ENCODE data around the gene C4A.
"Not testable (repeated sequence)": the region's sequence is repeated elsewhere in the genome, so short reads cannot be mapped to it uniquely, and the experiment has no call there.

The C4A gene

DNA sequence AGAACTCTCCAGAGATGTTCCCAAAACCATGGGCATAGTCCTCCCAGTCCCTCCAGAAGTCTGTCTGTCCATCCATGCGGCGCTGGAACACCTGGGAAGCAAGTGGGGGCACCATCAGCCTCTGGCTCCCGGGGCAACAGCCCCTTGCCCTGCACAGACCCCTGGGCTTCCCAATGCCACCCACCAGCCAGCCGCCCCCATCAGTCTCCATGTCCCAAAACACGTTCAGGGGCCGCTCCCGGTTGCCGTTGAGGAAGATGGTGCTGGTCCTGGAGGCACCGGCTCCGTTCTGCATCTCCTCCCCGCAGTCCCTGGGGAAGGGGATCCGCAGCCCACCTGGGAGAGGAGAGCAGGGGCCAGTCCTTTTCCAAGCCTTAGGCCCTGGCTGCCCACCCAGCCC is 27.7 kb downstream of the C4A start:
- H3K27ac ChIP-seq = not testable (repeated sequence)

DNA sequence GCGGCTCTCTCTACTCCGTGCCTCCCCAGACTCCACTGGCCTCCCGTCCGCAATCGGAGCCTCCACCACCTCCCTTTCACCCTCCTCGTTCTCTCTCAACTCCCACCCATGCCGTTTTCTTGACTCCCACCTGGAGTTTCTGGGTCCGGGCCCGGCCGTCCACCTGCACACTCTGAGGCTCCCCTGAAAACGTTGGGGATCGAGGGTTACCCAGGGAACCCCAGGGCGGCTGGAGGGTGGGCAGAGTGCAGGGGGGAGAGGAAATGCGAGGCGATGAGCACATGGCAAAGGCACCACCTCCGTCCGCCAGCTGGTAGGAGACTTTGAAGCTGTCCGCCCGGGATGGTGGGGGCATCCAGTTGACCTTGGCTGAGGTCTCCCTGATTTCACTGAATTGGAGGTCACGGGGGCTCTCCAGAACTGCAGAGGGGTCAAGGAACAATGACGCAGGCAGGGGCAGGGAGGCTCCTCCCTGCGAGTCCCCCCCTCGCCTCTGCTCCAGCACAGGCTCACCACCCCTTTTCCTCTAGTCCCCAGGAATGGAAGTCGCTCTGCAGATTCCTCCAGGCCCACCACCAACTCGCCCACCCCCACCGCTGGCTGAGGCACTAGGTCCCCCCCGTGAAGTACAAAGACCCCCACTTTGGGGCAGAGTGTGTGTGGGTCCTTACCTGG is 29.1 kb downstream of the C4A start:
- H3K27ac ChIP-seq = not testable (repeated sequence)

DNA sequence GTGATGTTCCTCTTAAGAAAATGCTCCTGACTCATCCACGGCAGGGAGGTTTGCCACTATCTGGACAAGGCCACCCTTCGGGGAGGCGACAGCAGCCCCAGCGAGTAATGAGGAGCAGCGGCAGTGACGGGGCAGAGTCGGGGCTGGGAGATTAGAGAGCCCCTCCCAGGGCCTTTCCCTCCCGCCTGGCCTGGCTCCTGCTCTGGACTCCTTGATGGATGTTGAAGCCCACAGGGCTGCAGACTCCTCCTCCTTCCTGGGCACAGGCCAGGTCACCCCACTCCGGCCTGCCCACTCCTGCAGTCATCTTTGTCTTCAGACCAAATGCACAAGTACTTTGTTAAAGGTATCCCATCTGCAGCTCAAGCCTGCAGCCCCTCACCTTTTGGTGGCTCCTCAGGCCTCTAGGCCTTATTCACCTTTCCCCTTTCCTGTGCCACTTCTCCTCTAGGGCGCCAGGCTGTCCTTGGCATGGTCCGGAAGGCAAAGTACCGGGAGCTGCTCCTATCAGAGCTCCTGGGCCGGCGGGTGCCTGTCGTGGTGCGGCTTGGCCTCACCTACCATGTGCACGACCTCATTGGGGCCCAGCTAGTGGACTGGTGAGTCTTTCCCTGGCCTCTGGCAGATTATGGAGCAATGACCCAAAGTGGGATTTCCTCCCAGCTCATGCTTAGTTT is 31.2 kb downstream of the C4A start:
- H3K27ac ChIP-seq = not testable (repeated sequence)

DNA sequence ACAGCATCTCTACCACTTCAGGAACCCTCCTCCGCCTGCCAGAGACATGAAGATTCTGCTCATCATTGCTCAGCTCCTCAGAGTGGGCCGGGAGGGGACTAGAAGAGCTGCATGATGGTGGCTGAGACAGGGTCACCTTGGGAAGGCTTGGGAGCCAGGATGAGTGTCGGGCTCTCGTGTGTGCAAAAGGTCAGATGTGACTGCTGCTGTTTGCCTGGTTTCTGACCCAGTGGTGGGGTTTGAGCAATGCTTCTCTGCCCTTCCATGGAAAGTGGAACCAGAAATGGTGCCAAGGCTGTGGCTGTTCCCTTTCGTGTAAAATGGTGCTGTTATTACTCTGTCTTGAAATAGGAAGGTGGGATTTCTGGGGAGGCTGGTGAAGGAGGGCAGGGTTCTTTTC is 31.9 kb downstream of the C4A start:
- not testable (repeated sequence) for H3K27ac ChIP-seq

DNA sequence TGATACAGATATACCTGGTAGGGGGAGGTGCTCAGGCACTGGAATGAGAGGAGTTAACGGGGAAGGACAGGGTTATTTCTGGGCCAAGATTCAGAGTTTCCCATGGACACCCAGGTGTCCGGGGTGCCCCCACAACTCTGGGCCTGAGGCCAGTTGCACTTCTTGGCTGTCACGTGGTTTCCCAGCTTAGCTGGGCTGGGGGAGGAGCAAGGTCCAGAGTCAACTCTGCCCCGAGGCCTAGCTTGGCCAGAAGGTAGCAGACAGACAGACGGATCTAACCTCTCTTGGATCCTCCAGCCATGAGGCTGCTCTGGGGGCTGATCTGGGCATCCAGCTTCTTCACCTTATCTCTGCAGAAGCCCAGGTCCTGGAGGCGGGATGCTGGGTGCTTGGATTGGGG is 32.7 kb downstream of the C4A start, which contains the start of gene C4B:
C4B (plus strand) TSS at position 249 of the 400 bp plus-strand sequence; CDS start at position 300, 51 bp downstream.
- not testable (repeated sequence) for H3K27ac ChIP-seq

DNA sequence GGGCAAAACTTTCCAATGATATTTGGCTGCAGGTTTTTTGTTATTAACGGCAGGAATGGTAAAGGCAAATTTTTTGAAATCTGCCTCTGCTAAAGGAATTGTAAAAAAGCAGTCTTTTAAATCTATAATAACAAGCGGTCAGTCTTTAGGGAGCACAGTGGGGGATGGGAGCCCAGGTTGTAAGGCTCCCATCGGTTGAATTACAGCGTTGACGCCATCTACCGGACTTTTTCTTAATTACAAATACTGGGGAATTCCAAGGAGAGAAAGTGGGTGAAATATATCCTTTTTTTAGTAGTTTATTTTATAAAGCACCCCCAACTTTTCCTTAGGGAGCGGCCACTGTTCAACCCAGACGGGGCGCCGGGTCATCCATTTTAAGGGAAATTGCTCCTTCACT is 40.2 kb downstream of the C4A start:
- H3K27ac ChIP-seq = not testable (repeated sequence)

DNA sequence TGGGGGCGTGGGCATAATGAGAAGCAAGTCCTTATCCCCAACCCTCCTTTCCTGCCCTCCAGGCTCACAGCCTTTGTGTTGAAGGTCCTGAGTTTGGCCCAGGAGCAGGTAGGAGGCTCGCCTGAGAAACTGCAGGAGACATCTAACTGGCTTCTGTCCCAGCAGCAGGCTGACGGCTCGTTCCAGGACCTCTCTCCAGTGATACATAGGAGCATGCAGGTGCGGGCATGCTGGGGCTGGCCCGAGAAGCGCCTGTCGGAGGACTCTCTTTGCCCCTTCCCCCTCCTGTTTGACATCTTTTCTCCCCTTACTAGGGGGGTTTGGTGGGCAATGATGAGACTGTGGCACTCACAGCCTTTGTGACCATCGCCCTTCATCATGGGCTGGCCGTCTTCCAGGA is 46.8 kb downstream of the C4A start:
- not testable (repeated sequence) for H3K27ac ChIP-seq

DNA sequence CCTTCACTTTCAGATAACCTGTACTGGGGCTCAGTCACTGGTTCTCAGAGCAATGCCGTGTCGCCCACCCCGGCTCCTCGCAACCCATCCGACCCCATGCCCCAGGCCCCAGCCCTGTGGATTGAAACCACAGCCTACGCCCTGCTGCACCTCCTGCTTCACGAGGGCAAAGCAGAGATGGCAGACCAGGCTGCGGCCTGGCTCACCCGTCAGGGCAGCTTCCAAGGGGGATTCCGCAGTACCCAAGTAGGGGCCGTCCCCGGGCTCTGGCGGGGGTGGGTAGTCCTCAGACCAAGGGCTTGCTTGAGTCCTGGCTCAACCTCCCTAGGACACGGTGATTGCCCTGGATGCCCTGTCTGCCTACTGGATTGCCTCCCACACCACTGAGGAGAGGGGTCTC is 47.7 kb downstream of the C4A start:
- H3K27ac ChIP-seq = not testable (repeated sequence)

DNA sequence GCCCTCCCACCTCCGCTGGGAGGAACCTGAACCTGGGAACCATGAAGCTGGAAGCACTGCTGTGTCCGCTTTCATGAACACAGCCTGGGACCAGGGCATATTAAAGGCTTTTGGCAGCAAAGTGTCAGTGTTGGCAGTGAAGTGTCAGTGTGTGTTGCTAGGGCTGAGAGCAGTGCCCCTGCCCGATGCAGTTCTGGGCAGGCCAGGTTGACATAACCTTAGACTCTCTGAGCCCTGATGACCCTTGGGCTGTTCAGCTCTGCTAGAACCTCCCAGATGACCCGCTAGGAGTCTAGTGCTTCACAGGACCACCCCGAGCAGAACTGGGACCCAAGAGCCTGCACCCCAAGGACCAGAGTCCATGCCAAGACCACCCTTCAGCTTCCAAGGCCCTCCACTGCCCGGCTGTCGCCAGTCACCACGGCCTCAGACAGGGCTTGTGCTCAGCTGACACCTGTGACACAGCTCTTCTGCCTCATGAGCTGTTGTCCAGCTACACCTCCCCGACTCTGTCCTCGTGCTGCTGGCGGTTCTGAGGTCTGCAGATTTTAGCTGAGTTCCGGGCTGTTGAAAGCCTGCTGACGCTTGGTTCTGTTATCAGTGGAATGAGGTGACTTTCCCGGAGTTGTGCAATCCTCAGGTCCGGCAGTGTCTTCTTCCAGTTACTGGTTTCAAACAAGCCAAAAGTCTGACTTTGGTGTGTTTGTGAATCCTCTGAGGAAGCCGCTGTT is 53.6 kb downstream of the C4A start:
- not testable (repeated sequence) for H3K27ac ChIP-seq

DNA sequence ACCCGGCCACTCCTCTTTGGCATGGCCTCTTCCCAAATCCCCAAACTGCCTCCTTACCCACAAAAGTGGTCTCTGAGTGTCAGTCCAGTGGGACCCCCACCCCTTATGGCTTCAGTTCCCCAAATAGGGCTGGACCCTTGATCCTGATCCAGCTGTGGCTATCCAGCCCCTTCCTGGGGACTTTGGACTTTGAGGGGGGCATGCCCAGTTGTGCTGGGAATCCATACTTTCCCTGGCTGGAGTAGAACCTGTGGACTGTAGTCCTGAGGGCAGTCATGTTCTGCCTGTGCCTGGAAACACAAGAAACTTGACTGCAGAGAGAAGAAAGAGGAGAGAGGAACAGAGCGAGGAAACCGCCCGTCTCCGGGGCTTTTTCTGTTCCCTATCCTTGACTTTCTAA is 55.3 kb downstream of the C4A start:
- H3K27ac ChIP-seq = not testable (repeated sequence)

DNA sequence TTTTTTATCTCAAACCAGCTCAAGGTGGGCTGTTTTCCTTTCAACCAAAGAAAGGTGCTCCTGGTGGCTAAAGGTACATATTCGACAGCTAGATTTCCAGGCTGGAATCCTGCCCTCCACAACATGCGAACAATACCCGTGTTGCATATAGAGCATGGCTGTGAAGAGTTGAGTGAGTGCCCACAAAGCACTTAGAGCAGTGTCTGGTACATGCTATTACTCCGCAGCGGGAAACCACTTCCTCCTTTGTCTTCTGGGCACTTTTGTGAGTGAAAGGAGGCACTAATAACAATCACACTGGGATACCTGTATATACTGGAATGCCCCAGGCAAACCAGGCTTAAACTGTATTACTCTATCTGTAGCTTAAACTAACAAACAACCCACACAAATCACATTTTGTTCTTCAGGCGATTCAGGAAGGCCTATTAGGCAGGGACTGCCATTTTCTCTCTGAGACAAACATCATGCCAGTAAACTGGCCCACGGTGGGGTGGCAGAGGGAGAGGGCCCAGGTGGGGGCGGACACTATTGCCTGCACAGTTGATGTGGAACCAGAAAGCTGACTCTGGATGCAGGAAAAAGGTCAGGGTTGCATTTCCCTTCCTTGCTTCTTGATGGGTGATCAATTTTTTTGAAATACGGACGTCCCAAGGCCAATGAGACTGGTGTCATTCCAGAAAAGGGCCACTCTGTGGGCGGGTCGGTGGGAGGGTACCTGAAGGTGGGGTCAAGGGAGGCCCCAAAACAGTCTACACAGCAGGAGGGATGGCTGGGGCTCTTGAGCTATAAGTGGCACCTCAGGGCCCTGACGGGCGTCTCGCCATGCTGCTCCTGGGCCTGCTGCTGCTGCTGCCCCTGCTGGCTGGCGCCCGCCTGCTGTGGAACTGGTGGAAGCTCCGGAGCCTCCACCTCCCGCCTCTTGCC is 56.0 kb downstream of the C4A start, which contains the start of gene CYP21A2:
CYP21A2 (plus strand) TSS at position 818 of the 927 bp plus-strand sequence; CDS start at position 826, 8 bp downstream.
- H3K27ac ChIP-seq = not testable (repeated sequence)

DNA sequence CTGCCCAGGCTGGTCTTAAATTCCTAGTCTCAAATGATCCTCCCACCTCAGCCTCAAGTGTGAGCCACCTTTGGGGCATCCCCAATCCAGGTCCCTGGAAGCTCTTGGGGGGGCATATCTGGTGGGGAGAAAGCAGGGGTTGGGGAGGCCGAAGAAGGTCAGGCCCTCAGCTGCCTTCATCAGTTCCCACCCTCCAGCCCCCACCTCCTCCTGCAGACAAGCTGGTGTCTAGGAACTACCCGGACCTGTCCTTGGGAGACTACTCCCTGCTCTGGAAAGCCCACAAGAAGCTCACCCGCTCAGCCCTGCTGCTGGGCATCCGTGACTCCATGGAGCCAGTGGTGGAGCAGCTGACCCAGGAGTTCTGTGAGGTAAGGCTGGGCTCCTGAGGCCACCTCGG is 57.0 kb downstream of the C4A start:
- H3K27ac ChIP-seq = not testable (repeated sequence)

DNA sequence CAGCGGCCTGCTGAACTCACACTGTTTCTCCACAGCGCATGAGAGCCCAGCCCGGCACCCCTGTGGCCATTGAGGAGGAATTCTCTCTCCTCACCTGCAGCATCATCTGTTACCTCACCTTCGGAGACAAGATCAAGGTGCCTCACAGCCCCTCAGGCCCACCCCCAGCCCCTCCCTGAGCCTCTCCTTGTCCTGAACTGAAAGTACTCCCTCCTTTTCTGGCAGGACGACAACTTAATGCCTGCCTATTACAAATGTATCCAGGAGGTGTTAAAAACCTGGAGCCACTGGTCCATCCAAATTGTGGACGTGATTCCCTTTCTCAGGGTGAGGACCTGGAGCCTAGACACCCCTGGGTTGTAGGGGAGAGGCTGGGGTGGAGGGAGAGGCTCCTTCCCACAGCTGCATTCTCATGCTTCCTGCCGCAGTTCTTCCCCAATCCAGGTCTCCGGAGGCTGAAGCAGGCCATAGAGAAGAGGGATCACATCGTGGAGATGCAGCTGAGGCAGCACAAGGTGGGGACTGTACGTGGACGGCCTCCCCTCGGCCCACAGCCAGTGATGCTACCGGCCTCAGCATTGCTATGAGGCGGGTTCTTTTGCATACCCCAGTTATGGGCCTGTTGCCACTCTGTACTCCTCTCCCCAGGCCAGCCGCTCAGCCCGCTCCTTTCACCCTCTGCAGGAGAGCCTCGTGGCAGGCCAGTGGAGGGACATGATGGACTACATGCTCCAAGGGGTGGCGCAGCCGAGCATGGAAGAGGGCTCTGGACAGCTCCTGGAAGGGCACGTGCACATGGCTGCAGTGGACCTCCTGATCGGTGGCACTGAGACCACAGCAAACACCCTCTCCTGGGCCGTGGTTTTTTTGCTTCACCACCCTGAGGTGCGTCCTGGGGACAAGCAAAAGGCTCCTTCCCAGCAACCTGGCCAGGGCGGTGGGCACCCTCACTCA is 57.7 kb downstream of the C4A start:
- H3K27ac ChIP-seq = not testable (repeated sequence)

DNA sequence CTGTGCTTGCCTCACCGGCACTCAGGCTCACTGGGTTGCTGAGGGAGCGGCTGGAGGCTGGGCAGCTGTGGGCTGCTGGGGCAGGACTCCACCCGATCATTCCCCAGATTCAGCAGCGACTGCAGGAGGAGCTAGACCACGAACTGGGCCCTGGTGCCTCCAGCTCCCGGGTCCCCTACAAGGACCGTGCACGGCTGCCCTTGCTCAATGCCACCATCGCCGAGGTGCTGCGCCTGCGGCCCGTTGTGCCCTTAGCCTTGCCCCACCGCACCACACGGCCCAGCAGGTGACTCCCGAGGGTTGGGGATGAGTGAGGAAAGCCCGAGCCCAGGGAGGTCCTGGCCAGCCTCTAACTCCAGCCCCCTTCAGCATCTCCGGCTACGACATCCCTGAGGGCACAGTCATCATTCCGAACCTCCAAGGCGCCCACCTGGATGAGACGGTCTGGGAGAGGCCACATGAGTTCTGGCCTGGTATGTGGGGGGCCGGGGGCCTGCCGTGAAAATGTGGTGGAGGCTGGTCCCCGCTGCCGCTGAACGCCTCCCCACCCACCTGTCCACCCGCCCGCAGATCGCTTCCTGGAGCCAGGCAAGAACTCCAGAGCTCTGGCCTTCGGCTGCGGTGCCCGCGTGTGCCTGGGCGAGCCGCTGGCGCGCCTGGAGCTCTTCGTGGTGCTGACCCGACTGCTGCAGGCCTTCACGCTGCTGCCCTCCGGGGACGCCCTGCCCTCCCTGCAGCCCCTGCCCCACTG is 58.6 kb downstream of the C4A start:
- H3K27ac ChIP-seq = not testable (repeated sequence)

DNA sequence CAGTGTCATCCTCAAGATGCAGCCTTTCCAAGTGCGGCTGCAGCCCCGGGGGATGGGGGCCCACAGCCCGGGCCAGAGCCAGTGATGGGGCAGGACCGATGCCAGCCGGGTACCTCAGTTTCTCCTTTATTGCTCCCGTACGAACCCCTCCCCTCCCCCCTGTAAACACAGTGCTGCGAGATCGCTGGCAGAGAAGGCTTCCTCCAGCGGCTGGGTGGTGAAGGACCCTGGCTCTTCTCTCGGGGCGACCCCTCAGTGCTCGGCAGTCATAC is 59.1 kb downstream of the C4A start:
- not testable (repeated sequence) for H3K27ac ChIP-seq

DNA sequence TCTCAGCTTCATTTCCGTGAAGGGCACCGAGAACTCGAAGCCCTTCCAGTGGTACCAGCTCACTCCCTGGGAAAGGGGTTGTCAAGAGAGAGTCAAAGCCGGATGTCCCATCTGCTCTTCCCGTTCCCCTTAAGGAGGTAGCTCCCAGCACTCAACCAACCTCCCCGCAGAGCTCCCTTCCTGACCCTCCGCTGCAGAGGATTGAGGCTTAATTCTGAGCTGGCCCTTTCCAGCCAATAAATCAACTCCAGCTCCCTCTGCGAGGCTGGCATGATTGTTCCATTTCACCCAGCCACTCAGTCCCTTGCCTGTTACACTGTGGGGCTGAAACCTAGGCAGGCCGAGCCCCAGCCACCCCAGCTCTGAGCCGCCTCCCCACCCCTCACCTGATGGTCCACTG is 59.5 kb downstream of the C4A start:
- not testable (repeated sequence) for H3K27ac ChIP-seq

DNA sequence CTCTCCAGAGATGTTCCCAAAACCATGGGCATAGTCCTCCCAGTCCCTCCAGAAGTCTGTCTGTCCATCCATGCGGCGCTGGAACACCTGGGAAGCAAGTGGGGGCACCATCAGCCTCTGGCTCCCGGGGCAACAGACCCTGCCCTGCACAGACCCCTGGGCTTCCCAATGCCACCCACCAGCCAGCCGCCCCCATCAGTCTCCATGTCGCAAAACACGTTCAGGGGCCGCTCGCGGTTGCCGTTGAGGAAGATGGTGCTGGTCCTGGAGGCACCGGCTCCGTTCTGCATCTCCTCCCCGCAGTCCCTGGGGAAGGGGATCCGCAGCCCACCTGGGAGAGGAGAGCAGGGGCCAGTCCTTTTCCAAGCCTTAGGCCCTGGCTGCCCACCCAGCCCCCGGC is 60.4 kb downstream of the C4A start:
- not testable (repeated sequence) for H3K27ac ChIP-seq

DNA sequence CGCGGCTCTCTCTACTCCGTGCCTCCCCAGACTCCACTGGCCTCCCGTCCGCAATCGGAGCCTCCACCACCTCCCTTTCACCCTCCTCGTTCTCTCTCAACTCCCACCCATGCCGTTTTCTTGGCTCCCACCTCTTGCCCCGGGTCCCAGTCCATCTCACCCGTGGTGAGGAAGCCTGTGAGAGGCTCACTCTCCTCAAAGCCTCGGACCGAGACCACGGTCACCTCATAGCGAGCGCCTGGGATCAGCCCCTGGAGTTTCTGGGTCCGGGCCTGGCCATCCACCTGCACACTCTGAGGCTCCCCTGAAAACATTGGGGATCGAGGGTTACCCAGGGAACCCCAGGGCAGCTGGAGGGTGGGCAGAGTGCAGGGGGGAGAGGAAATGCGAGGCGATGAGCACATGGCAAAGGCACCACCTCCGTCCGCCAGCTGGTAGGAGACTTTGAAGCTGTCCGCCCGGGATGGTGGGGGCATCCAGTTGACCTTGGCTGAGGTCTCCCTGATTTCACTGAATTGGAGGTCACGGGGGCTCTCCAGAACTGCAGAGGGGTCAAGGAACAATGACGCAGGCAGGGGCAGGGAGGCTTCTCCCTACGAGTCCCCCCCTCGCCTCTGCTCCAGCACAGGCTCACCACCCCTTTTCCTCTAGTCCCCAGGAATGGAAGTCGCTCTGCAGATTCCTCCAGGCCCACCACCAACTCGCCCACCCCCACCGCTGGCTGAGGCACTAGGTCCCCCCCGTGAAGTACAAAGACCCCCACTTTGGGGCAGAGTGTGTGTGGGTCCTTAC is 61.9 kb downstream of the C4A start:
- H3K27ac ChIP-seq = not testable (repeated sequence)

DNA sequence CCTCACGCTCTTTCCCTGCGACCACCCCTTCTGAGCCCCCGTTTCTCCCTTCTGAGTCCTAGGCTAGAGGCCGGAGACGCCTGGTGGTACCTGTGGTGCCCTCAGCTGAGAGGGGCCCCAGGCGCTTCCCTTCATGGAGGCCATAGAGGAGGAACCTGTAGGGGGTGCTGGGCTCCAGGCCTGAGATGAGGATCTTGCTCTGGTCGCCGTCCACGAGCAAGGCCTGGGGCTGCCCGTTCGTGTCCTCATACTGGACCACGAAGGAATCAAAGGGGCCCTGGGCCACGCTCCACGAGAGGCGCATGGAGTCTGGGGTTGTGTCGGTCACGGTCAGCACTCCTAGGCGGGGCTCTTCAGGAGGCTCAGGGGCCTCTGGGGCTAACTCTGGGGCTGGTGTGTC is 63.1 kb downstream of the C4A start:
- H3K27ac ChIP-seq = not testable (repeated sequence)
